Measurements from ENCODE around the gene PARL. TPM values are rescaled to one million over a fixed set of nuclear protein-coding genes. Genes with fewer than 3 reads are reported as not detected.

The PARL gene
- total and polyA plus RNA-seq, 2 donors (not counting 3 experiments of a cell fraction or from before 2014, with no cell fraction given), result 38.8 to 48.1 TPM

- Histone ChIP-seq H2AFZ (ENCODE audit: low read depth, low read length) (no peak overlapping the region), H3K9me3 (replicated peaks; ENCODE audit: control insufficient read depth, insufficient read depth, low read length) (no peaks in the 10 kb centered on the region), H3K27me3 (ENCODE audit: control insufficient read depth in 2 of 2, insufficient read depth in 2 of 2, low read length in 2 of 2) (no peaks in the 10 kb centered on the region), H3K4me2 (ENCODE audit: insufficient read depth, low read length) (no peak overlapping the region), H3K9me1 (replicated peaks; ENCODE audit: control insufficient read depth, extremely low read depth, insufficient read depth, low read length) (no peaks in the 10 kb centered on the region), H3K27ac (ENCODE audit: insufficient read depth, low read depth, low read length) (no peak overlapping the region), H3K36me3 (ENCODE audit: control insufficient read depth in 2 of 2, extremely low read depth in 1 of 2, insufficient read depth in 2 of 2, low read length in 2 of 2) (peaks cover 0 to under 1% of the 10 kb centered on the region in 2 experiments), H3K9ac (replicated peaks; ENCODE audit: extremely low read depth, insufficient read depth, low read length) (no peak overlapping the region), H3K4me3 (replicated peaks in 1 of 3; ENCODE audit: insufficient read depth in 1 of 3, low read depth in 1 of 3, low read length in 3 of 3) (no peak overlapping the region), H3K79me2 (ENCODE audit: control insufficient read depth, insufficient read depth, low read length) (peaks cover 37% of the 10 kb centered on the region), H4K20me1 (replicated peaks; ENCODE audit: control insufficient read depth, extremely low read depth, insufficient read depth, low read length) (no peaks in the 10 kb centered on the region), H3K4me1 (ENCODE audit: control insufficient read depth, extremely low read depth, insufficient read depth, low read length) (no peaks in the 10 kb centered on the region)
- dilution Hi-C loops (cut with MboI; ENCODE audit: extremely low pct_ligation_motif_present, low sequenced_read_pairs), result no loop called here
- FAIRE-seq, result no peak
- ChIA-PET POLR2A (no interaction called here), CTCF (no interaction called here)
- intact Hi-C loops (cut with micrococcal nuclease), result no loop called here
- no peak for DNase-seq (ENCODE audit: low read depth, low spot score)
- BruUV-seq (replicated peaks), result no TSS peak
- TF ChIP-seq MAX (IDR thresholded peaks at IDR 0.05; ENCODE audit: insufficient read depth, insufficient read length) (no peak), JUN (IDR thresholded peaks at IDR 0.05; ENCODE audit: borderline replicate concordance, insufficient read depth, insufficient read length, low read depth) (no peak), CTCF (IDR thresholded peaks at IDR 0.05; ENCODE audit: extremely low read depth in 1 of 2, insufficient read depth in 1 of 2, low read depth in 1 of 2, low read length in 2 of 2) (no peak), GATA2 (IDR thresholded peaks at IDR 0.05; ENCODE audit: insufficient read depth, insufficient read length, low read depth, low read length) (no peak), FOS (IDR thresholded peaks at IDR 0.05; ENCODE audit: borderline replicate concordance, insufficient read depth, low read length) (no peak), POLR2A (IDR thresholded peaks at IDR 0.05; ENCODE audit: low read depth, low read length) (no peak), EZH2 (IDR thresholded peaks at IDR 0.05; ENCODE audit: borderline replicate concordance, low read depth, low read length, severe bottlenecking) (no peak), MYC (IDR thresholded peaks at IDR 0.05; ENCODE audit: low read depth, low read length) (no peak), POLR2AphosphoS5 (IDR thresholded peaks at IDR 0.05; ENCODE audit: insufficient read depth, low read depth, low read length) (no peak)
Observed at GRCh38 chr3:183870563-183870962, 14.1 kb downstream of the PARL start.

All from endothelial cell of umbilical vein (primary cell).